CD14-positive monocyte (primary cell): ENCODE measurements around the gene CAPN13. TPM values are rescaled to one million over a fixed set of nuclear protein-coding genes. Genes with fewer than 3 reads are reported as not detected.

Experiments used
- DNase-seq, 3 donors: peaks; one replicate each; pipeline ENCODE4 v3.0.0-alpha.2; 2011 to 2022
- H2AFZ ChIP-seq: 2 replicates; pipeline ENCODE4 v1.6.0; 2012; ENCODE audit warnings: mild to moderate bottlenecking, low read depth, low read length, inconsistent platforms; ENCODE audit not compliant: insufficient read depth, poor library complexity, severe bottlenecking
- H3K27ac ChIP-seq, 2 donors: 1 replicate in 1 of 2; 2 replicates in 1 of 2; pipeline ENCODE4 v1.5.1; 2012 to 2013; ENCODE audit warnings: low read length in 2 of 2, control low read depth in 1 of 2, inconsistent platforms in 1 of 2, low read depth in 1 of 2, mild to moderate bottlenecking in 1 of 2
- H3K27me3 ChIP-seq, 2 donors: one replicate each; pipeline versions ENCODE4 v1.6.0 to v1.6.1; 2011 to 2013; ENCODE audit warnings: low read length in 2 of 2; ENCODE audit not compliant: control insufficient read depth in 2 of 2, insufficient read depth in 2 of 2
- H3K36me3 ChIP-seq, 2 donors: replicated peaks in 1 of 2; 1 replicate in 1 of 2; 2 replicates in 1 of 2; pipeline versions ENCODE4 v1.5.1 to v1.6.1; 2012 to 2013; ENCODE audit warnings: low read length in 2 of 2, control low read depth in 1 of 2, inconsistent platforms in 1 of 2, mild to moderate bottlenecking in 1 of 2; ENCODE audit not compliant: insufficient read depth in 2 of 2, control insufficient read depth in 1 of 2
- H3K4me1 ChIP-seq, 2 donors: 1 replicate in 1 of 2; 2 replicates in 1 of 2; pipeline versions ENCODE4 v1.5.1 to v1.6.1; 2012 to 2013; ENCODE audit warnings: low read length in 2 of 2, control low read depth in 1 of 2, inconsistent platforms in 1 of 2, mild to moderate bottlenecking in 1 of 2, moderate library complexity in 1 of 2; ENCODE audit not compliant: insufficient read depth in 2 of 2, control insufficient read depth in 1 of 2
- H3K4me2 ChIP-seq: replicated peaks from 2 replicates; pipeline ENCODE3; 2012; ENCODE audit warnings: low read length, moderate library complexity, mild to moderate bottlenecking; ENCODE audit not compliant: poor library complexity, severe bottlenecking; ENCODE audit errors: extremely low read depth
- H3K4me3 ChIP-seq, 3 experiments: fragments of 200-600 bp in 1 of 3; sonication (generic) in 1 of 3; replicated peaks in 1 of 3; 1 replicate in 2 of 3; 2 replicates in 1 of 3; pipeline ENCODE4 v1.5.1; 2011 to 2013; ENCODE audit warnings: low read length in 3 of 3, mild to moderate bottlenecking in 3 of 3, control low read depth in 2 of 3, low read depth in 2 of 3, inconsistent platforms in 1 of 3, moderate library complexity in 1 of 3
- H3K79me2 ChIP-seq: 2 replicates; pipeline ENCODE4 v1.6.0; 2012; ENCODE audit warnings: mild to moderate bottlenecking, control low read depth, inconsistent platforms, low read length, moderate library complexity; ENCODE audit not compliant: insufficient read depth
- H3K9ac ChIP-seq: 2 replicates; pipeline ENCODE4 v1.6.0; 2017; ENCODE audit warnings: low read length, mild to moderate bottlenecking; ENCODE audit not compliant: insufficient read depth, poor library complexity, severe bottlenecking
- H3K9me3 ChIP-seq, 2 donors: replicated peaks in 1 of 2; 1 replicate in 1 of 2; 2 replicates in 1 of 2; pipeline versions ENCODE4 v1.5.1 to v1.6.1; 2012 to 2013; ENCODE audit warnings: low read length in 2 of 2, control low read depth in 1 of 2; ENCODE audit not compliant: control insufficient read depth in 1 of 2, insufficient read depth in 1 of 2
- H4K20me1 ChIP-seq: 2 replicates; pipeline ENCODE4 v1.6.0; 2012; ENCODE audit warnings: mild to moderate bottlenecking, low read length, control low read depth, moderate library complexity; ENCODE audit not compliant: insufficient read depth
- H3K27ac Mint-ChIP-seq, 7 donors: one replicate each; pipeline ENCODE4 v1.8.0; 2020; ENCODE audit warnings: mild to moderate bottlenecking in 7 of 7, mixed read lengths in 7 of 7, moderate library complexity in 6 of 7, inconsistent platforms in 2 of 7
- H3K27me3 Mint-ChIP-seq, 3 donors: one replicate each; pipeline ENCODE4 v1.8.0; 2021 to 2022; ENCODE audit warnings: low read depth in 3 of 3, mild to moderate bottlenecking in 3 of 3, mixed read lengths in 3 of 3, moderate library complexity in 3 of 3, inconsistent platforms in 1 of 3
- H3K36me3 Mint-ChIP-seq, 2 donors: one replicate each; pipeline ENCODE4 v1.8.0; 2020; ENCODE audit warnings: mixed read lengths in 2 of 2, inconsistent platforms in 1 of 2, mild to moderate bottlenecking in 1 of 2
- H3K4me1 Mint-ChIP-seq: one replicate; pipeline ENCODE4 v1.8.0; 2020; ENCODE audit warnings: mild to moderate bottlenecking, mixed read lengths
- H3K4me3 Mint-ChIP-seq, 2 donors: one replicate each; pipeline ENCODE4 v1.8.0; 2020; ENCODE audit warnings: mild to moderate bottlenecking in 2 of 2, mixed read lengths in 2 of 2, moderate library complexity in 1 of 2
- H3K9me3 Mint-ChIP-seq, 7 donors: one replicate each; pipeline ENCODE4 v1.8.0; 2020 to 2022; ENCODE audit warnings: mixed read lengths in 7 of 7, mild to moderate bottlenecking in 6 of 7, moderate library complexity in 6 of 7, inconsistent platforms in 2 of 7
- CTCF ChIP-seq: fragments of 200-600 bp; IDR thresholded peaks from one replicate; pipeline ENCODE4 v1.8.0; 2022; ENCODE audit warnings: antibody characterized with exemption, mild to moderate bottlenecking
- WGBS: methylation state at CpG from one replicate; pipeline ENCODE4 v1.1.5; 2013; ENCODE audit warnings: missing lambda C conversion rate; ENCODE audit not compliant: insufficient coverage; 5-methylcytosine and 5-hydroxymethylcytosine counted together
- intact Hi-C, 2 donors: fragments of 100-400 bp; cut with micrococcal nuclease; formaldehyde crosslinking; loops; one replicate each; pipeline versions ENCODE4 v1.15.0 to v1.15.1; 2023
- polyA plus RNA-seq, 3 donors: library from polyadenylated mRNA; depleted of rRNA in 1 of 3; unstranded in 2 of 3; stranded (reverse) in 1 of 3; fragments of 300-500 nt in 2 of 3; fragments of >200 nt in 1 of 3; fragmentation: Illumina TruSeq in 2 of 3; gene quantifications; 1 replicate in 2 of 3; 2 replicates in 1 of 3; pipeline ENCODE4 v1.2.3, GENCODE V29; 2012 to 2021

The CAPN13 gene
- polyA plus RNA-seq, 3 donors: not detected

- H3K4me3 Mint-ChIP-seq: no peak overlapping the region
- H3K36me3 Mint-ChIP-seq: no peaks in the 10 kb centered on the region
- TF ChIP-seq CTCF: peak; percentile 30
- 100% methylated on average over 1 of the region's 2 CpGs for whole genome bisulfite sequencing
- Histone ChIP-seq H4K20me1 (no peaks in the 10 kb centered on the region), H2AFZ (no peak overlapping the region), H3K4me2 (no peak overlapping the region), H3K36me3 (no peaks in the 10 kb centered on the region), H3K79me2 (no peaks in the 10 kb centered on the region), H3K4me1 (no peaks in the 10 kb centered on the region), H3K9me3 (no peaks in the 10 kb centered on the region), H3K27me3 (no peaks in the 10 kb centered on the region), H3K27ac (no peak overlapping the region), H3K9ac (no peak overlapping the region), H3K4me3 (no peak overlapping the region)
- intact Hi-C loops: no loop called here
- H3K27me3 Mint-ChIP-seq: peaks cover 0 to 6% (median 2%) of the 10 kb centered on the region in 3 donors
- no peaks in the 10 kb centered on the region for H3K9me3 Mint-ChIP-seq
- DNase-seq: no peak
- H3K4me1 Mint-ChIP-seq: peaks cover 2% of the 10 kb centered on the region
- H3K27ac Mint-ChIP-seq: no peak overlapping the region
Measured at GRCh38 chr2:30686000-30686399, 121.2 kb downstream of the CAPN13 start.

- H2AFZ ChIP-seq: no peak overlapping the region
- no peak overlapping the region for H3K4me3 ChIP-seq
- H3K4me1 ChIP-seq: no peaks in the 10 kb centered on the region
- Mint-ChIP-seq H3K4me3 (no peak overlapping the region), H3K27me3 (peaks cover 0 to 6% (median 5%) of the 10 kb centered on the region in 3 donors), H3K36me3 (no peaks in the 10 kb centered on the region), H3K4me1 (peaks cover 2% of the 10 kb centered on the region), H3K9me3 (no peaks in the 10 kb centered on the region), H3K27ac (no peak overlapping the region)
- no peak overlapping the region for H3K4me2 ChIP-seq
- H3K27me3 ChIP-seq: no peaks in the 10 kb centered on the region
- no peaks in the 10 kb centered on the region for H3K36me3 ChIP-seq
- no peaks in the 10 kb centered on the region for H4K20me1 ChIP-seq
- intact Hi-C loops: no loop called here
- no peak for TF ChIP-seq CTCF
- no peaks in the 10 kb centered on the region for H3K9me3 ChIP-seq
- no peaks in the 10 kb centered on the region for H3K79me2 ChIP-seq
- no peak overlapping the region for H3K9ac ChIP-seq
- no peak for DNase-seq
- no peak overlapping the region for H3K27ac ChIP-seq
- 100% methylated on average over 2 of the region's 3 CpGs for WGBS
Measured at GRCh38 chr2:30684996-30685395, 122.2 kb downstream of the CAPN13 start.
